ENCODE data around the gene HMGCL.
"Not testable (repeated sequence)": the region's sequence is repeated elsewhere in the genome, so short reads cannot be mapped to it uniquely, and the experiment has no call there.

HMGCL gene

DNA sequence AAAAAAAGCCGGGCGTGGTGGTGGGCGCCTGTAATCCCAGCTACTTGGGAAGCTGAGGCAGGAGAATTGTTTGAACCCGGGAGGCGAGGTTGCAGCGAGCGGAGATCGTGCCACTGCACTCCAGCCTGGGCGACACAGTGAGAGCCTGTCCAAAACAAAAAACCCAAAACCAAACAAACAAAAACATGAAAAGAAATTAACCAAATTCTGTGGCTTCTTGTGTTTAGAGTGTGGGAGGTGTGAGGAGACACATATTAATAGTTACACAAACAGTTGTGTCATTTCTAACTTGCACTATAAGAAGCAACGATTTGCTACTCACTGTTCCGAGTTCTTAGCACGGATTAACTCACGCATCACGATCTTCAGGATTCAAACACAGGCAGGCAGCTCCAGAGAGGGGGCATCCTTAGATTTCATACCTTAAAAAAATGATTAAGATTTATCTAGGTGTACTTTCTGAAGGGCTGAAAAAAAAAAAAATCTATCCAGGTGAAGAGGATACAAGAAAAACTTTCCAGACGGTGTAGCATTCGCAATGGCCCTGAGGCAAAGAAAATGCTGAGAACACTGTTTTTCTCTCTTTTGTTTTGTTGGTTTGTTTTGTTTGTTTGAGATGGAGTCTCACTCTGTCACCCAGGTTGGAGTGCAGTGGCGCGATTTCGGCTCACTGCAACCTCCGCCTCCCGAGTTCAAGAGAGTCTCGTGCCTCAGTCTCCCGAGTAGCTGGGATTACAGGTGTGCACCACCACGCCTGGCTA, 713 bp upstream of the HMGCL start:
- peak; percentile 23 for DNase-seq

GRCh38 chr1:23824711-23825075, 536 bp downstream of the HMGCL start:
- DNase-seq, result no peak

DNA sequence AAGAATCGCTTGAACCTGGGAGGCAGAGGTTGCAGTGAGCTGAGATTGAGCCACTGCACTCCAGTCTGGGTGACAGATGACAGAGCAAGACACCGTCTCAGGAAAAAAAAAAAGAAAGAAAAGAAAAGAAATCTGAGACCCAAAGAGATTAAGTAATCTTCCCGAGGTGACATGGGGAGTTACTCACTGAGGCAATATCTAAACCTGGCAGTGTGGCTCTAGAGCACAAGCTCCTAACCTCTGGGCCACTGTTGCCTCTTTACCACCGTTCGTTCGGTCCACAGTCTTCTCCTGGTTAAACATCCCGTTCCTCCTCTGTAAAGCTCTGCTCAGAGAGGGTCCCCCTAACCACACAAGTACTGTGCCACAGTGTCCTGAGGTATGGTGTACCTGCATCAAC, 1.5 kb downstream of the HMGCL start:
- no peak for DNase-seq

GRCh38 chr1:23817633-23818032, 7.6 kb downstream of the HMGCL start:
- no peak for DNase-seq

DNA sequence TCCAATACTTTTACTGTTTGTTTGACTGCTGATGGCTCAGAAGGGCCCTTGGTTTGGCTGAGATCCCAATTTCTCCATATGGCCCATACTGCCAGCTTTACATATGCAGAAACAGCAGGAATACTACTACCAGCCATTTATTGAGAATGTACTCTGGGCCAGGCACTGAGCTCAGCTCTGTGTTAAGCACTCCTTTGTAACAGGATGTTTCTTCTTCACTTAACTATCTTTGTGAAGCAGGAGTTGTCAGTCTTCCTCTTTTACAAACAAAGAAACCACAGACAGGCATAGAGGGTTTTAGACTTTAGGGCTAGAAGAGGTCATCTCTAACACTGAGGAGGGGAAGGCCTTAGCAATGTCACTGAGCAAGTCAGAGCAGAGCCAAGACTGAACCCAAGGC, 8.3 kb downstream of the HMGCL start:
- no peak for DNase-seq

DNA sequence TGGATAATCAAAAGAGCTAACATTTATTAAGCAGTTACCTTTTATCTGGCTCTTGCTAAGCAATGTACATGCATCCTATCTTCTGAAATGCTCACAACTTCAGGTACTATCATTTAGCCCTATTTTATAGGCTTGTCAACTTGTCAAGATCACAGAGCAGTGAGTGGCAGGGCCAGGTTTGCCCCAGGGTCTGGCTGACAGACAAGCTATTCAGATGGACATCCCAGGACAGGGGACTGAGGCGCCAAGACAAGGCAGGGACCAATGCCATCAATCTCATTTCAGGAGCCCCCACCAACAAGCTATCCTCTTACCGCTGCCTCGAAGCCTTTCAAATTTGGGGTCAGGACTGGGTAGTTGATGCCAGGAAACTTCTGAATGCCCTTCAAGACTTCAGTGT, 8.9 kb downstream of the HMGCL start:
- DNase-seq, result no peak

DNA sequence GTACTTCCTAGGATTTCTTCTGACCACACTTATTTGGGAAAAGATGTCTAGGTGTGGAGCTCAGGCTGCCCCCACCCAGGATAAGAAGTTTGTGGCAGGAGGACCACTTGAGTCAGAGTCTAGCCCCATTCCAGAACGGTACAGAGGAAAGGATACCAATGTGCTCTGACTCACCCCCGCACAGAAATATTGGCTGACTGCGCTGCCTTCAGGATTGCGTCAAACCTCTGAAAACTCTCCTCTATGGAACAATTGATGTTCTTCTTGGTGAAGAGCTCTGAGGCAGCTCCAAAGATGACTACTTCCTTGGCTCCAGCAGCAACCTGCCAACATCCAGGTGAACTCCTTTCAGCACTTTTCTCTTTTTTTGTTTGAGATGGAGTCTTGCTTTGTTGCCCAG, 11.2 kb downstream of the HMGCL start:
- DNase-seq, result no peak

GRCh38 chr1:23810818-23811540, 14.2 kb downstream of the HMGCL start:
- DNase-seq, result peak; percentile 60

DNA sequence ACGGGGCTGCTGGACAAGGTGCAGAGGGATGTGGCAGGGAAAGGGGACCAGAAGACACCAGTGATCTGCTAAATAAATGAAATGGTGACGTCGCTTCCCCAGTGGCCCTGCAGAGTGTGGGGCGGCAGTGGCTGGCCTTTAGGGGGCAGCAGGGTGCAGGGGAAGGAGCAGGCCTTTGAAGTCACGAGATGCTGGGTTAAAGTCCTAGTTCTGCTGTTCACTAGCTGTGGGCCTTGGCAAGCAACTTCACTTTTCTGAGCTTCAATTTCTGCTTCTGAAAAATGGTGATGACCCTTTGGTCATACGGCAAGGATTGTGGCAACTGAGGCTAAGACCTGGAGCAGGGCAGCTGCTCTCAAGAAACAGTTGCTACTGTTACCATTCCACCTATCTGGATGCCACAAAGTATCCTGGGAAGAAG, 15.5 kb downstream of the HMGCL start:
- DNase-seq, result peak; percentile 83

DNA sequence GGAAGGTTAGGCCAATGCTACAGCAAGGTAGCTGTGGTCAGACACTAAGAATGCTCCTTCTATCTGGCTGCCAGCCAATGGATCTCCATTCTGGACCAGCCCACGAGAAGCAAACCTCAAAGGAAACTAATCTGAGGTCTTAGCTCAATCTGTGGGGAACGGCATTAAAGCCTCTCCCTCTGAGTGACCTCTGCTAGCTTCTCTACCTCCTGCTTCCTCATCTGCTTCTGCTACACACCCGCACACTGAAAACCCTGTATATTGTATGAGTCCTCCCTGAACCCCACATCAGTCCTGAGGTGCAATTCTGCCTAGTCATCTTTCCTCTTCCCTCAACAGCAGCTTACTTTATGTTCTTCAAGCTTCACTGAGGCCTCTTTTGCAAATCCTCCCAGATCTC, 17.8 kb downstream of the HMGCL start:
- no peak for DNase-seq

DNA sequence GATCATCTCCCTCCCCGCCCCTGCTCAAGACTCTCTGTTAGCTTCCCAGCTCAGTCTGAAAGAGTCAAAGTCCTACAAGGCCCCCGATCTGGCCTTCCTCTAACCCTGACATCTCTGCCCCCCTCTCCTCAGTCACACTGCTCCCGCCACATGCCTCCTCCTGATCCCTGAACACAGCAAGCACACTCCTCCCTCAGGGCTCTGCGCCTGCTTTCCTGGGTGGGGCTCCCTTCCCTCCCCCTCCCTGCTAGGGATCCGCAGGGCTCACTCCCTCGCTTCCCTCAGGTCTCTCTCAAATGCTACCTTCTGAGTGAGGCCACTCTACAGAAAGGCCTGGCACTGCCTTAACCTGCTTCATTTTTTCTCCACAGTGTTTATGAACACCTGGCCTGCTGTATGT, 18.9 kb downstream of the HMGCL start:
- no peak for DNase-seq

DNA sequence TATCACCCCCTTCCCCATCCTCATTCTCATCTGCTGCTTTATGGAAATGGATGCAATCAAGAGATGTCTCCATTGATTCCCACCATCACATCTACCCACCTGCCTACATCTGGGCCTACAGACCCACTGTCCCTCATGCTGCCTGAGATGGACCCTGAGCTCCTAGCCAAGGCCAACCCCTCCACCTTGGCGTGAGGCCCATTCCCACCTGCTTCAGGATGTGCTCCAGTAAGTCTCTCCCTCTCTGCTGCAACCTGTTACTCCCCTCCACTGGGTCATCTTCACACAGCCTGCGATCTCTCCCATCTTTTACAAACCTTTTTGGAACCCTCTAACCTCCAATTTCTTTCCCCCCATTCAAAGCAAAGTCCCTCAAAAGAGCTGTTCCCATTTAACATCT, 20.2 kb downstream of the HMGCL start:
- no peak for DNase-seq

DNA sequence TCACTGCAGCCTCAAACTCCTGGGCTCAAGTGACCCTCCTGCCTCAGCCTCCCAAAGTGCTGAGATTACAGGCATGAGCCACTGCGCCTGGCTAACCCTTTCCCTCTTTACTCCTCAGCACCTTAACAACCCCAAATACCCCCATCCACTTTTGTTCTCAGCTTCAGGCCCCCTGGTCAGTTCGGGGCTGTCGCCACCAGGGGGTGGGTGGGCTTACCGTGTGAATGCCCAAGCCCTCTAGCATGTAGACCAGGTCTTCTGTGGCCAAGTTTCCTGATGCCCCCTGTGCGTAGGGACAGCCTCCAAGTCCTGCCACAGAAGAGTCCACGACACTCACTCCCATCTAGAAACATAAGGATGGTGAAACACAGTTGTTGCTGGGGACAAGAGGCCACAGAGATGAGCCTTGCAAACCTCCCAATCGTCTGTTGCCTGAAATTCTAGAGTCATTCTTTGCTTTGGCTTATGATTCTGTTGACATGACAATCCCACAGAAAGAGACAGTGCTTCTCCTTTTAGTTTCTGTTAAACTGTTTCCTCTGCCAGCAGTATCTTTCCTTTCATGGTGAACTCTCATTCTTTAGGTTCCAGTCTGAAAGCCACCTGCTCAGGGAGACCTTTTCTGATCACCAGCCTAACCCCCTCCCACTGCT, 20.9 kb downstream of the HMGCL start:
- DNase-seq, result no peak

DNA sequence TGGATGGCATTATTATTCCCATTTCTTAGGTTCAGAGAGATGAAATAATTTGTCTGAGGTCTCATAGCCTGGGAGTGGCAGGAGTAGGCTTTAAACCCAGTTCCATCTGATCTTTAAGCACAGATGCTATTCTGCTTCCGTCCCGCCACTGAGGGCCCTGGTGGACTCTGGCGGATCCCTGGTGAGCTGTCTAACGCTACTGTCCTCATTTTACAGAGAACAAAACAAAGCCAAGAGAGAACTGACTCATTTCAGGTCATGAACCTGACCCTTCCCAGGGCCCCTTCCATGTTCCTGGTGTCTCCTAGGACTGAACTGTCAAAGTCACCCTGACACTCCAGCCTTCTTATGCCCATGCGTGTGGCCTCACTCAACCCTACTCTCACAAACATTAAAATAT, 21.6 kb downstream of the HMGCL start:
- DNase-seq, result no peak

DNA sequence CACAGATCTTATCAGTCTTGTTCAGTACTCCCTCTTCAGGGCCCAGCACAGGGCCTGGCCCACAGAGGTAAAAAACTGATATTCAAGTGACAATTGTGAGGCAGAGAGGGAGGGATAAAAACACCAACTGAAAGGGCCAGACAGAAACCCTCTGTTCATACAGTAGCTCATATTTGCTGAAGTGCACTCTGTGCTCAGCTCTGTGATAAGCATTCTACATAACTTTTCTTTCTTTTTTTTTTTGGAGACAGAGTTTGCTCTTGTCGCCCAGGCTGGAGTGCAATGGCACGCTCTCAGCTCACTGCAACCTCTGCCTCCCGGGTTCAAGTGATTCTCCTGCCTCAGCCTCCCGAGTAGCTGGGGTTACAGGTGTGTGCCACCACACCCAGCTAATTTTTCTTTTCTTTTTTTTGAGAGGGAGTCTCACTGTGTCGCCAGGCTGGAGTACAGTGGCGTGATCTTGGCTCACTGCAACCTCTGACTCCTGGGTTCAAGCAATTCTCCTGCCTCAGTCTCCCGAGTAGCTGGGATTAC, 22.4 kb downstream of the HMGCL start:
- DNase-seq, result not testable (repeated sequence)

DNA sequence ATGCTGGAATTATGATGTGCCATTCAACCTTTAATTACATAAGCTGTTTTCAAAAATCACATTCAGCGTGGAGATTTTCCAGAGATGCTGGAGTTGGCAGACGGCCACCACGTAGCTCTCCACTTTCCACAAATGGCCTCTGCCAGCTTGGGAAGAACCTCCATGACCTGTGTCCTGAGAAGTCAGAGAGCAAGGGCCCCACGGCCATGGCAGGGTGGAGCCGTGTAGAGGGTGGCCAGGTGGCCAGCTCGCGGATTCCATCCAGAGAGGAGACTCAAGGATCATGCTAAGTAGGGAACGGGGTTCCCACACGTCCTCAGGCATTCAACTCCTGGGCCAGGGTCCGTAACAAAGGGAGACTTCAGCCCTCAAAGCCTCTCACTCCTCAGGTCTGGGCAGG, 23.4 kb downstream of the HMGCL start:
- no peak for DNase-seq

- DNase-seq, result no peak
Observed at GRCh38 chr1:23801338-23801748, 23.9 kb downstream of the HMGCL start.

- peak; percentile 98 for DNase-seq
Observed at GRCh38 chr1:23800400-23801337, 24.6 kb downstream of the HMGCL start, which contains the start of gene GALE. Gene GALE (minus strand): TSS chr1:23800754. CDS start chr1:23799007, 1,747 bp downstream.

GRCh38 chr1:23799570-23800399, 25.4 kb downstream of the HMGCL start:
- DNase-seq, result peak; percentile 32

DNA sequence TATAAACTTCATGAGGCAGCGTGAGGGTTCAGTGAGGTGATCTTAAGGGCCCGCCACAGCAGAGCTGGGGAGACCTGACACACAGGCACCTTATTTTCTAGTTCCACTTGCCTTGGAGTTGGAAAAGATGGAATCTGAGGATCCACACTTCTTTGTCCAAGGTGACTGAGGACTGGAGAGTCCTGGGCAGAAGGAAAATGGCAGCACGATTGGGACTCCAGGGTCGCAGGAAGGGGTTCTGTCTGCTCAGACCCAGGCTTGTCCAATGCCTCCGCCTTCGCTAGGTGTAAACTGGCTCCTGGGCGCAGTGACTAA, 26.0 kb downstream of the HMGCL start:
- no peak for DNase-seq

DNA sequence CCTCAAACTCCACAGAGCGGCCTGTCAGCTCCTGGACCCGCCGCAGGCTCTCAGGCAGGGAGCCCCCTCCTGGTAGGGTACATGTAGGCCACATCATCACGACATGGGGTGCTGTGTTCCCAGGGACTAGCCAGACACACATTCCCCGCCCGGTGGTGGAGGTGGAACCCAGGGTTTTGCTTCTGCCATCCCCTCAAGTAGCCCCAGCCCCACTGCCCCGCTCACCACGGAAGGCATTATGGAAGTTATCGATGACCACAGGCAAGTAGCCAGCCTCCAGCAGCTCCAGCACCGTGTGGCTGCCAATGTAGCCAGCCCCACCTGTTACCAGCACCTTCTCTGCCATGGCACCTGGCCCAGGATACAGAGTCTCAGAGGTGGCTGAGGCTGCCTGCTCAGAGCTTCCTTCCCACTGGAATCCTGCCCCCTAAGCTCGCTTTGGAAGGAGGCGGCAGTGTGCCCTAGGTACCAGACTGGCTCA, 26.5 kb downstream of the HMGCL start:
- no peak for DNase-seq
